Spleen (tissue), 7 donors: ENCODE measurements around the gene SULT1A2.

ENCODE experiments used
- POLR2A ChIP-seq, 3 donors: fragments of 450-650 bp; IDR thresholded peaks; one replicate each; pipeline ENCODE4 v1.5.1; 2017; ENCODE audit warnings: antibody characterized with exemption in 3 of 3, mild to moderate bottlenecking in 1 of 3
- POLR2AphosphoS5 ChIP-seq, 3 donors: sonication (generic); formaldehyde crosslinking; IDR thresholded peaks; one replicate each; pipeline ENCODE4 v1.5.1; 2017; ENCODE audit warnings: antibody characterized with exemption in 3 of 3
- TF ChIP-seq, protein P1 (sequence below), 11 experiments: fragments of 200-600 bp in 7 of 11; fragments of 450-650 bp in 4 of 11; sonication (generic) in 4 of 11; IDR thresholded peaks in 8 of 11; conservative IDR thresholded peaks in 3 of 11; 1 replicate in 7 of 11; 2 replicates in 4 of 11; pipeline versions ENCODE4 v1.4.0 to v1.8.0; 2016 to 2021; ENCODE audit warnings: antibody characterized with exemption in 11 of 11, inconsistent platforms in 4 of 11, mild to moderate bottlenecking in 1 of 11
- donor health status: DM: no; HTN: no; CAD: no; lungs with moderate emphysema.
- donor health status: DM: no; HTN: no; CAD: no.
- donor health status: DM: no; HTN: no; CAD: no.

DNA sequence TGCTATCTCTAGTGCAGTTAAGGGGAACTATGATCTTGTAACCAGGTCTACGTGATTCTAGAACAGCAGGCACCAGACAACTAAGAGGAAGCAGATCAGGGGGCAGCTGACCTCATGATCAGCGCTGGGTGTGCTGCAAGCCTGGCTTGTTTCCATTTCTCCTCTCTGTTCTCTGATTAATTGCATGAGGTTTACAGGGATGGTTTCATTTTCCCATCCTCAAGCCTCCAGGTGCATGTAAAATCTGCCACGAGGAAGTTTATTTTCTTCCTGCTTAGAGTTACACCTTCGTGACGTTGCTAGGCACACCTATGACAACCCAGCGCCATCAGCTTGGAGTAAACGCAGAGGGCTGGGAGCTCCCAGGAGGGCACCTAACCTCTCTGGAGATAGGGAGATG is 53.8 kb downstream of the SULT1A2 start:
- TF ChIP-seq, protein P1, sequence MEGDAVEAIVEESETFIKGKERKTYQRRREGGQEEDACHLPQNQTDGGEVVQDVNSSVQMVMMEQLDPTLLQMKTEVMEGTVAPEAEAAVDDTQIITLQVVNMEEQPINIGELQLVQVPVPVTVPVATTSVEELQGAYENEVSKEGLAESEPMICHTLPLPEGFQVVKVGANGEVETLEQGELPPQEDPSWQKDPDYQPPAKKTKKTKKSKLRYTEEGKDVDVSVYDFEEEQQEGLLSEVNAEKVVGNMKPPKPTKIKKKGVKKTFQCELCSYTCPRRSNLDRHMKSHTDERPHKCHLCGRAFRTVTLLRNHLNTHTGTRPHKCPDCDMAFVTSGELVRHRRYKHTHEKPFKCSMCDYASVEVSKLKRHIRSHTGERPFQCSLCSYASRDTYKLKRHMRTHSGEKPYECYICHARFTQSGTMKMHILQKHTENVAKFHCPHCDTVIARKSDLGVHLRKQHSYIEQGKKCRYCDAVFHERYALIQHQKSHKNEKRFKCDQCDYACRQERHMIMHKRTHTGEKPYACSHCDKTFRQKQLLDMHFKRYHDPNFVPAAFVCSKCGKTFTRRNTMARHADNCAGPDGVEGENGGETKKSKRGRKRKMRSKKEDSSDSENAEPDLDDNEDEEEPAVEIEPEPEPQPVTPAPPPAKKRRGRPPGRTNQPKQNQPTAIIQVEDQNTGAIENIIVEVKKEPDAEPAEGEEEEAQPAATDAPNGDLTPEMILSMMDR (IDR thresholded peaks at IDR 0.05 in 8 of 11, conservative IDR thresholded peaks at IDR 0.05 in 3 of 11) = no peak
- TF ChIP-seq POLR2A (IDR thresholded peaks at IDR 0.05) (no peak), POLR2AphosphoS5 (IDR thresholded peaks at IDR 0.05) (peak in 1 of 3 donors; percentile 20)
